DOHH2 (cell line): ENCODE measurements around the gene OGFOD1.

ENCODE experiments used
- EZH2phosphoT487 ChIP-seq: fragments of 200-600 bp; sonication (generic); IDR thresholded peaks from 2 replicates; pipeline ENCODE4 v1.6.1; 2017; ENCODE audit warnings: borderline replicate concordance, mild to moderate bottlenecking, antibody characterized with exemption, low read length, moderate library complexity, mixed read lengths
- TF ChIP-seq, protein P1 (sequence below): fragments of 200-600 bp; sonication (generic); IDR thresholded peaks from one replicate; pipeline ENCODE4 v1.5.1; 2014; ENCODE audit warnings: antibody characterized with exemption, mild to moderate bottlenecking, low read depth, low read length; ENCODE audit not compliant: poor library complexity, severe bottlenecking

DNA sequence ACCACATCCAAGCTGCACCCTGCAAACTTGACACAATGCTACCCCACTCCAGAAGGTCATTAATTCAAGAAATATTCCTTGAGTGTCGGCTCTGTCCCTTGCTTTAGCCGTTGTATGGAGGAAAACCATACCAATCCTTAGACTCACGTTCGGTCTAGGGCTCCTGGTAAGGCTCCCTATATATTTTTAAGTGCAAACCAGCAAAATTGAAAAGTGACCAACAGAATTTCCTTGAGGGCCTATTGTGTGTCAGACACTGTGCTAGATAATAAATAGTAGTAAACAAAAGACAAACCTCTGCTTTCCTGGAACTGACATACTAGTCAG lies 68.9 kb downstream of the OGFOD1 start:
- TF ChIP-seq, protein P1, sequence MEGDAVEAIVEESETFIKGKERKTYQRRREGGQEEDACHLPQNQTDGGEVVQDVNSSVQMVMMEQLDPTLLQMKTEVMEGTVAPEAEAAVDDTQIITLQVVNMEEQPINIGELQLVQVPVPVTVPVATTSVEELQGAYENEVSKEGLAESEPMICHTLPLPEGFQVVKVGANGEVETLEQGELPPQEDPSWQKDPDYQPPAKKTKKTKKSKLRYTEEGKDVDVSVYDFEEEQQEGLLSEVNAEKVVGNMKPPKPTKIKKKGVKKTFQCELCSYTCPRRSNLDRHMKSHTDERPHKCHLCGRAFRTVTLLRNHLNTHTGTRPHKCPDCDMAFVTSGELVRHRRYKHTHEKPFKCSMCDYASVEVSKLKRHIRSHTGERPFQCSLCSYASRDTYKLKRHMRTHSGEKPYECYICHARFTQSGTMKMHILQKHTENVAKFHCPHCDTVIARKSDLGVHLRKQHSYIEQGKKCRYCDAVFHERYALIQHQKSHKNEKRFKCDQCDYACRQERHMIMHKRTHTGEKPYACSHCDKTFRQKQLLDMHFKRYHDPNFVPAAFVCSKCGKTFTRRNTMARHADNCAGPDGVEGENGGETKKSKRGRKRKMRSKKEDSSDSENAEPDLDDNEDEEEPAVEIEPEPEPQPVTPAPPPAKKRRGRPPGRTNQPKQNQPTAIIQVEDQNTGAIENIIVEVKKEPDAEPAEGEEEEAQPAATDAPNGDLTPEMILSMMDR: no peak
- TF ChIP-seq EZH2phosphoT487: no peak
